CD4-positive, alpha-beta T cell treated with Interleukin-21 for 1 hour (primary cell): ENCODE data around the gene KCNQ2.

Experiments used
- DNase-seq: peaks from one replicate; pipeline ENCODE4 v3.0.0-alpha.2; 2020

Gene KCNQ2

DNA sequence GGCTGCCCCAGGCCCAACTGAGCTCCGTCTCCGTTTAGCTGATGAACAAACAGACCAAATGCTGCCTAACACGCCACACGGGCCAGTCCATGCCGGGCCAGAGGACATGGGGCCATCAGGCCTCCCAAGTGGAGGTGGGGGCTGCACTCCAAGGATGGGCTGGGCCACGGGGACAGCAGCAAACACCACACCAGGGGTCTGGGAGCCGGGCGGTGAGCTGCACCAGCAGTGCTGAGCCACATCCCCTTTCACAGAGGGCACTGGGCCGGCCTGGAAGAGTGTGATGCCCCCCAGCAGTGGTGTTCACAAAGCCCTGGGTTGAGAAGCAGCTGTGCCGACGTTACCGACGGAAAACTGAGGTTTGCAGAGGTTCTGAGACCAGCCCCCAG lies 2.7 kb downstream of the KCNQ2 start:
- no peak for DNase-seq

- DNase-seq: no peak
These were observed 3.3 kb downstream of the KCNQ2 start for GRCh38 chr20:63469019-63469712.

GRCh38 chr20:63468421-63468820 lies 4.0 kb downstream of the KCNQ2 start:
- DNase-seq: no peak

DNA sequence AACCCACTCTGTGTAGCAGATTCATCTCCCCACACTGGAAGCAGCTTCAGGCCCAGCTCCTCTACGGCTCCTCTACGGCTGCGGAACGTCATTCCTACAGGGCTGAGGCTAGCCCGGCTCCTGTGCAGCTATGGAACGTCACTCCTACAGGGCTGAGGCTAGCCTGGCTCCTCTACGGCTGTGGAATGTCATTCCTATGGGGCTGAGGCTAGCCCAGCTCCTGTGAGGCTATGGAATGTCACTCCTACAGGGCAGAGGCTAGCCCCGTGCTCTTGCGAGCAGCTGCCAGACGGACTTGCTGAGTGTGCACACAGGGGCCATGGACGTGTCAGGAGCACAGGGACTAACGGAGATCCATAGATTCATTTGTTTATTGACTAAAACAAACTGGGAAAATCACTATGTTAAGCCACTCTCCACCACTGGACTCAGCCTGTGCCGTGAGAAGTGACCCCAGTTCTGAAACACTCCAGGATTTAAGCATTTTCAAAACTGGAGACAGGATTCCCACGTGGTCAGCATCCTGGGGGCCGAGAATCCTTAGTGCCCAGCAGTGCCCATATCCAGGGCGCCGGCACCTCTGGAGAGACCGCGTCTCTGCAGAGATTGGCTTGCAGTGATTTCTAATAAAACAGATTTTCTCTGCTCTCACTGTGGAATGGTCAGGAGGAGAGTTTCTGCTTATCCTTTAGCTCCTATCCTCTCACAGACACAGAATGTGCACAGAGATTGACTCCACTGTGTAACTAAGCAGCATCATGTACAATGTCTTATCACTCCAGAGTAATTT lies 5.0 kb downstream of the KCNQ2 start:
- no peak for DNase-seq

- no peak for DNase-seq
These were observed 5.6 kb downstream of the KCNQ2 start for GRCh38 chr20:63466861-63467260.

DNA sequence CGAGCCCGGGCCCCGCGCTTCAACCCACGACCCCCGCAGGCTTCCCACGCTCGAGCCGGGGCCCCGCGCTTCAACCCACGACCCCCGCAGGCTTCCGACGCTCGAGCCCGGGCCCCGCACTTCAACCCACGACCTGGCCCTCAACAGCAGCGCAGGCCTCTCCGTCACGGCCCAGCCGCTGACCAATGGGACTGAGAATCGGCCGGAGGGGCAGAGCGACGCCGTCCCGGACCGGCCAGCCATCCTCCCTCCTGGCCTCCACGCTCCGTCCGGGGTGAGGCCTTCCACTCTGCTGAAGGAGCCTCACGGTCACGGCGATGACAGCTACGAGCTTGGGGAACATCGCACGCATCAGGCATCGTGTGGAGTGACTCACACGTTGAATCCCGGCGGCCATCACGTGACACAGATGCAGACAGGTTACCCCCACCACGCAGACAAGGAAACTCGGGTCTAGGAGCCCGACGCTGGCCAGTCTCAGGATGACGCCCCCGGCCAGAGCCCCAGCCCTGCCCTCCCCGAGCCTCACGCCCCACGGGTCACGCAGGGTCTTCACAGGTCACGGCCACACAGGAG lies 6.1 kb downstream of the KCNQ2 start:
- no peak for DNase-seq

DNA sequence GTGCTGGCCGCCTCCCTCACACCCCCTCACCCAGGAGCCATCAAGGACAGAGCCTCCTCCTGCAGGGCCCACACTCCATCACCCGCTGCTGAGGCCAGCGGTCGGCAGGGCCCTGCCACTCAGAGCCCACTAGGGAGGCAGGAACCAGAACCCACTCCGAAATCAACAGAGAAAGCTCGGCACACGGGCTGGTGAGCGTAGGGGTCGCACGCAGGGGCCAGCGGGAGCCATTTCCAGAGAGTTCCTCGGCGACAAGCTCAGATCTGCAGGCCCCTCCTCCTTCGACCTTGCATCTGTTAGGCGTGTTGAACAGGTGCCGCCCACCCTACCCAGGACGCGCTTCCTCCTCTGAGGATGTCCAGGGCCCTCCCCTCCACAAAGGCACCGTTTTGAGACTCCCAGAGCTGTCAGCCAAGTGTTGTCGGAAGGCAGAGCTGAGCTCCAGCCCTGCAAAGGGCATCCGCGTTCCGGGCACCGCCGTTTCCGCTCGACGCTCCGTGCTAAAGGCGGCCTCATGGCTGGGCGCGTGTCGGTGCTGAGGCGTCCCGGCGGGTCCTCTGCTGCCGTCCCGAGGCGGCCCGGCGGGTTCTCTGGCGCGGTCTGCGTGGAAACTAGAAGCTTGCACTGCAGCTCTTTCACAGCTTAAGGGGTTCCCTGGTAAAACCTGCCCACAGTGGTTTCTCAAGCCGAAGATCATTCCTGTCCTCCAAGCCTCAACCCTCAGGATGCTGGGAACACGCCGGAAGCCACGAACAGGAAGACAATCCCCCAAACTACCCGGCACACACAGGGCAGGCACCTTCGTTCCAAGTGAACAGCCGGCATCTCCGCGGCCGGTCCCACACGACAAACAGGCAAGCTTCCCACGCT lies 6.8 kb downstream of the KCNQ2 start:
- DNase-seq: no peak

DNA sequence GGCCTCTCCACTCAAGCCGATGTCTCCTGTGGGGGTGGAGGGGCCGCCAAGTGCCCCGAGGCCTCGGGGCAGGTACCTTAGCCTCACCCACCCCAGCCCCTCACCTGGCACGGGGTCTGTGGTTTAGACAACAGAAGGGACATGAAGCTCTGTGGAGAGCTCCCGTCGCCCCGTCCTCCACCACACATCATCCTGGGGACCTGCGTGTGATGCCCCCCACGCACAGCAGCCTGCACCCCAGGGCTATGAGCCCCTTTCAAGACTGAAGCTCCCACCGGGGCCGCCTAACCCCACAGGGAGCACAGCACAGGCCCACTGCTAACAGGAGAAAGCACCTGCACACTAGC lies 8.2 kb downstream of the KCNQ2 start:
- no peak for DNase-seq

GRCh38 chr20:63463400-63464288 lies 8.8 kb downstream of the KCNQ2 start:
- no peak for DNase-seq

- DNase-seq: no peak
These were observed 10.2 kb downstream of the KCNQ2 start for GRCh38 chr20:63462244-63462643.

DNA sequence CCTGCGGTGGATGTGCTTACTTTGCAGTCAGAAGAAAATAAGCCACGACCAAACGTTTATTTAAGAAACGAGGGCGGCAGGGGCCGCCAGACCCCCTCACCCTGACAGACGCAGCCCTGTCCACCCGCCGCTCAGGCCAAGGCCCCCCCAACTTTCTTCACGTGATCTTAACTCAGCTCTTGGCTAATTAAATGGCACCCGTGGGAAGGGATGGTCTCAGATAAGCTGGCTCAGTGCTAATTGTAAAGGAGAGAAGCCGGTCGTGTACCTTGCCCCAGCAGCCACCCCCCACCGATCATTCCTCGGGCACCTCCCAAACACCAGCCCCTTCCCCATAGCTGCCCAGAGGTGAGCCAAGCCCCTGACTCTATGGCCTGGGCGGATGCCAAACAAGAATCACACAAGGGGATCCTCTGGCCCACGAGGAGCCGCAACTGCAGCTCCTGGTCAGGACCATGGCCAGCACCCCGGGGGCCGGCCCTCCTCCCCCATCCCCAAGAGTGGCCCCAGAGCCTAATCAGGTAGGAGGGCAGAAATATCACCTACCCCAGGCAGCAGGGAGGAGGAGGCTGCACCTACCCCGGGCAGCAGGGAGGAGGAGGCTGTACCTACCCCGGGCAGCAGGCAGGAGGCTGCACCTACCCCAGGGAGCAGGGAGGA lies 11.2 kb downstream of the KCNQ2 start:
- no peak for DNase-seq

GRCh38 chr20:63459070-63459380 lies 13.4 kb downstream of the KCNQ2 start:
- DNase-seq: no peak

- no peak for DNase-seq
These were observed 14.0 kb downstream of the KCNQ2 start for GRCh38 chr20:63458170-63459069.

GRCh38 chr20:63457737-63458136 lies 14.7 kb downstream of the KCNQ2 start:
- DNase-seq: no peak

- no peak for DNase-seq
These were observed 15.8 kb downstream of the KCNQ2 start for GRCh38 chr20:63456429-63457284.

DNA sequence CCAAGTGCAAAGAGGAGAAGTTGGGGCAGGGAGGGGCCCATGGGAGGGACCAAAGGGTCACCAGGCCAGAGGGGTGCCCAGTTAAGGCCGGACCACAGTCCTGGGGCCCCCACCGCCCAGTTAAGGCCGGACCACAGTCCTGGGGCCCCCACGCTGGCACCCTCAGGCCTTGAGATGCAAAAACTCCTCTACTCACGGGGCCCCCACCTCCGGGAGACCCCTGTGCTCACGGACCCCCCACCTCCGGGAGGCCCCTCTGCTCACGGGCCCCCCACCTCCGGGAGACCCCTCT lies 16.9 kb downstream of the KCNQ2 start:
- no peak for DNase-seq

GRCh38 chr20:63454731-63455567 lies 17.5 kb downstream of the KCNQ2 start:
- DNase-seq: no peak

DNA sequence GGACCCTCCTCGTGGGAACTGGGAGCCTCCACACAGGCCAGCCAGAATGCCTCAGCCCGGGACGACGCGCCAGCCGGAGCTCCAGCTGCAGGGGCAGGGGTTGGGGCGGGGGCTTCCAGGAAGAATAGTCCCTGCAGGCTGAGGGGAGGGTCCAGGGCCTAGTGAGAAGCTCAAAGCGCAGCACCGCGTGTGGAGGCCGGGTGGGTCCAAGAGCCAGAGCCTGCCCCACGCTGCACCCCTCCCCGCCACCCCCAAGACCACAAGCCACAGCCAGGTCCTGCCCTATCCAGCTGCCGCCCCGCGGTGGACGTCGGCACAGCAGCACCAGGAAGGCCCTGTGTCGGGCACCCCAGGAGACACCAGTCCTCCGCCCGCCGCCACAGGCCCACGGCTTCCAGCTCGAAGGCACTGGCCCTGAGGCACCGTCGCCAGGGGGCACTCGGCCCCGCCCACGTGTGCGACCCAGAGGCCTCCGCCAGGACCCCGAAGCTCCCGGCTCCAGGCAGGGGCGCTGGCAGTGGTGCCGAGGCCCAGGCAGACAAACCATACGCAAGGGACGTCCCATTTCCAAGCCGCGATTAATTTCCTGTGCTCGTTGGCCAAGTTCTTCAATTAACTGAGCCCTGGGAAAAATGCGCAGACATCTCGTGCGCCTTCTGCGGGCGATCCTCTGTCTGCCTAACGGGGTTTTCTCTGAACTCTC lies 19.5 kb downstream of the KCNQ2 start:
- no peak for DNase-seq
